Neural progenitor cell (in vitro differentiated cells): ENCODE results near the gene NUDT22. TPM values are rescaled to one million over a fixed set of nuclear protein-coding genes. Genes with fewer than 3 reads are reported as not detected.

ENCODE experiments used
- DNase-seq: peaks from one replicate; pipeline ENCODE4 v3.0.0-alpha.2; 2016; ENCODE audit warnings: low spot score
- H2AFZ ChIP-seq: fragments of 200-600 bp; sonication (generic); replicated peaks from 2 replicates; pipeline ENCODE4 v1.6.1; 2016; ENCODE audit warnings: antibody characterized with exemption
- H3F3A ChIP-seq: fragments of 200-600 bp; sonication (generic); 2 replicates; pipeline ENCODE4 v1.6.1; 2016; ENCODE audit warnings: antibody characterized with exemption, low read depth
- H3K27ac ChIP-seq: fragments of 200-600 bp; sonication (generic); 2 replicates; pipeline ENCODE4 v1.5.1; 2016; ENCODE audit warnings: mild to moderate bottlenecking
- H3K27me3 ChIP-seq: fragments of 200-600 bp; sonication (generic); 2 replicates; pipeline ENCODE4 v1.6.1; 2016; ENCODE audit warnings: mild to moderate bottlenecking, moderate library complexity
- H3K36me3 ChIP-seq: fragments of 200-600 bp; sonication (generic); 2 replicates; pipeline ENCODE4 v1.5.1; 2016
- H3K4me1 ChIP-seq: fragments of 200-600 bp; sonication (generic); 2 replicates; pipeline ENCODE4 v1.6.1; 2016; ENCODE audit warnings: mixed run types
- H3K4me2 ChIP-seq: fragments of 200-600 bp; sonication (generic); 2 replicates; pipeline ENCODE4 v1.6.1; 2016
- H3K4me3 ChIP-seq: fragments of 200-600 bp; sonication (generic); 2 replicates; pipeline ENCODE4 v1.5.1; 2016
- H3K79me2 ChIP-seq: fragments of 200-600 bp; sonication (generic); 2 replicates; pipeline ENCODE4 v1.6.1; 2016; ENCODE audit warnings: low read depth
- H3K9ac ChIP-seq: fragments of 200-600 bp; sonication (generic); 2 replicates; pipeline ENCODE4 v1.6.1; 2016
- H3K9me3 ChIP-seq: fragments of 200-600 bp; sonication (generic); 2 replicates; pipeline ENCODE4 v1.5.1; 2016; ENCODE audit warnings: low read depth
- H4K20me1 ChIP-seq: fragments of 200-600 bp; sonication (generic); 2 replicates; pipeline ENCODE4 v1.6.1; 2016; ENCODE audit warnings: low read depth
- H3K27ac Mint-ChIP-seq: 3 replicates; pipeline ENCODE4 v1.8.0; 2021; ENCODE audit warnings: mixed read lengths
- H3K27me3 Mint-ChIP-seq: 2 replicates; pipeline ENCODE4 v1.8.0; 2022; ENCODE audit warnings: low read depth, mild to moderate bottlenecking, inconsistent platforms, moderate library complexity, mixed read lengths; ENCODE audit not compliant: insufficient read depth
- H3K36me3 Mint-ChIP-seq: 3 replicates; pipeline ENCODE4 v1.8.0; 2021; ENCODE audit warnings: mixed read lengths
- H3K4me1 Mint-ChIP-seq: 3 replicates; pipeline ENCODE4 v1.8.0; 2021; ENCODE audit warnings: mixed read lengths
- H3K4me3 Mint-ChIP-seq: 3 replicates; pipeline ENCODE4 v1.8.0; 2021; ENCODE audit warnings: mild to moderate bottlenecking, moderate library complexity, mixed read lengths
- H3K9me3 Mint-ChIP-seq: 3 replicates; pipeline ENCODE4 v1.8.0; 2020; ENCODE audit warnings: mixed read lengths
- CTCF ChIP-seq: fragments of 200-600 bp; sonication (generic); IDR thresholded peaks from 2 replicates; pipeline ENCODE4 v1.5.1; 2017; ENCODE audit warnings: antibody characterized with exemption, mild to moderate bottlenecking
- EZH2 ChIP-seq: fragments of 200-600 bp; sonication (generic); IDR thresholded peaks from 2 replicates; pipeline ENCODE4 v1.6.1; 2017; ENCODE audit warnings: antibody characterized with exemption, mild to moderate bottlenecking, moderate library complexity
- EZH2phosphoT487 ChIP-seq: fragments of 200-600 bp; sonication (generic); IDR thresholded peaks from 2 replicates; pipeline ENCODE4 v1.6.1; 2017; ENCODE audit warnings: antibody characterized with exemption
- total RNA-seq: library from RNA; depleted of rRNA; stranded (reverse); fragments of >200 nt; gene quantifications from 2 replicates; pipeline ENCODE4 v1.2.3, GENCODE V29; 2015; ENCODE audit warnings: low replicate concordance

NUDT22 gene
- total RNA-seq, 1 donor from 2014 or later: 23.5 TPM

GRCh38 chr11:64269540-64270220 lies 43.6 kb downstream of the NUDT22 start:
- Mint-ChIP-seq H3K4me1 (peaks cover 30% of the 10 kb centered on the region), H3K9me3 (no peaks in the 10 kb centered on the region), H3K4me3 (peak overlapping the region; percentile 95), H3K36me3 (peaks cover 2% of the 10 kb centered on the region), H3K27ac (peak overlapping the region; percentile 84), H3K27me3 (peaks cover 16% of the 10 kb centered on the region)
- TF ChIP-seq EZH2phosphoT487: no peak
- TF ChIP-seq EZH2: no peak
- peak; percentile 31 for TF ChIP-seq CTCF
- DNase-seq: peak; percentile 99
- Histone ChIP-seq H3F3A (peaks cover 35% of the 10 kb centered on the region), H3K27ac (peak overlapping the region; percentile 83), H3K4me1 (peaks cover 12% of the 10 kb centered on the region), H4K20me1 (peaks cover 4% of the 10 kb centered on the region), H3K4me2 (peak overlapping the region; percentile 93), H2AFZ (peak overlapping the region; percentile 22), H3K4me3 (peak overlapping the region; percentile 68), H3K79me2 (no peaks in the 10 kb centered on the region), H3K9me3 (no peaks in the 10 kb centered on the region), H3K27me3 (no peaks in the 10 kb centered on the region), H3K36me3 (no peaks in the 10 kb centered on the region), H3K9ac (peak overlapping the region; percentile 57)

DNA sequence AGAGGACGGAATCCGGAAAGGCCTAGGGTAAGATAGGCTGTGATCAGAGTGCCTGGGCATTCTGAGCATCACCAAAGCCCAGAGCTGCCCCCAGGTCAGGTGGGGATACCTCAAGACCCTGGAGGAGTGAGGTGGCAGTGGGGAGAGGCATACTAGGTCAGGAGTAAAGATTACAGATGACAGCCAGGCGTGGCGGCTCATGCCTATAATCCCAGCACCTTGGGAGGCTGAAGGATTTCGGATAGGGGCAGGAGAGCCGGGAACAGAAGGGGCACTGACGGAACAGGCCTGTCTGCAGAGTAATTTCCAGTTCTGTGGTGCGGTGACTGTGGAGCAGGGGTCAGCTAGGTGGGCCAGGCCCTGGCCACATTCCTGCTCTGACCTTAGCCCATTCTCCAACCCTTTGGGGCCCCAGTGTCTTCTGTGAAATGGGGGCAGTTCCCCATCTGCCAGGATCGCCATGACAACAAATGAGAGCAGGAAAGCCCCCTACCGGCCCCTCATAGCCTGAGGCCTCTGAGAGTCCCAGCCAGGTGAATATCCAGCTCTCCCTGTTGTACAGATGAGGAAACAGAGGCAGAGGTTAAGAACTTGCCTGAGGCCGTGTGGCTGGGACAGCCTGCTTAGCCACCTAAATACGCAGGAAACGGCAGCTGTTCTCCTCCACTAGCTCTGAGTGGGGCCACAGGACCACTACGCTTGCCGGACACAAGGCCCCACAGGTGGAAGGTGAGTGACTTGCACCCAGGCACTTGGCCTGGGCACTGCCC lies 49.1 kb downstream of the NUDT22 start:
- Histone ChIP-seq H3K36me3 (no peaks in the 10 kb centered on the region), H3K4me2 (no peak overlapping the region)
- H3K27ac Mint-ChIP-seq: no peak overlapping the region

GRCh38 chr11:64275841-64276240 lies 49.8 kb downstream of the NUDT22 start:
- TF ChIP-seq EZH2 (no peak), EZH2phosphoT487 (no peak), CTCF (no peak)
- Mint-ChIP-seq H3K36me3 (peaks cover 5% of the 10 kb centered on the region), H3K9me3 (no peaks in the 10 kb centered on the region), H3K27me3 (peaks cover 1% of the 10 kb centered on the region), H3K4me3 (no peak overlapping the region), H3K4me1 (peaks cover 20% of the 10 kb centered on the region), H3K27ac (no peak overlapping the region)
- Histone ChIP-seq H3K9ac (no peak overlapping the region), H3K4me3 (no peak overlapping the region), H3K36me3 (no peaks in the 10 kb centered on the region), H3F3A (peaks cover 7% of the 10 kb centered on the region), H4K20me1 (no peaks in the 10 kb centered on the region), H3K27me3 (no peaks in the 10 kb centered on the region), H3K27ac (no peak overlapping the region), H2AFZ (no peak overlapping the region), H3K4me1 (peaks cover 5% of the 10 kb centered on the region), H3K9me3 (no peaks in the 10 kb centered on the region), H3K4me2 (no peak overlapping the region), H3K79me2 (no peaks in the 10 kb centered on the region)
- no peak for DNase-seq

More for the DNA sequence above, 49.1 kb downstream of the NUDT22 start:
- H3K4me1 Mint-ChIP-seq: peaks cover 22% of the 10 kb centered on the region
- Histone ChIP-seq H3F3A (peaks cover 13% of the 10 kb centered on the region), H3K4me3 (no peak overlapping the region), H3K79me2 (no peaks in the 10 kb centered on the region), H3K9ac (no peak overlapping the region), H4K20me1 (no peaks in the 10 kb centered on the region), H3K27ac (no peak overlapping the region), H2AFZ (no peak overlapping the region), H3K4me1 (peaks cover 5% of the 10 kb centered on the region), H3K27me3 (no peaks in the 10 kb centered on the region), H3K9me3 (no peaks in the 10 kb centered on the region)
- TF ChIP-seq CTCF (no peak), EZH2 (no peak), EZH2phosphoT487 (no peak)
- H3K36me3 Mint-ChIP-seq: peaks cover 5% of the 10 kb centered on the region
- no peak for DNase-seq
- H3K27me3 Mint-ChIP-seq: peaks cover 6% of the 10 kb centered on the region
- H3K4me3 Mint-ChIP-seq: no peak overlapping the region
- no peaks in the 10 kb centered on the region for H3K9me3 Mint-ChIP-seq
